Stimulated activated effector memory CD8-positive, alpha-beta T cell treated with anti-CD3 and anti-CD28 coated beads, Interleukin-12 subunit alpha, Interleukin-12 subunit beta, amount 100 ng/mL, for 72 hours (primary cell): Measurements from ENCODE around the gene JUN.

ENCODE experiments used
- ATAC-seq: fragments of 150-1000 bp; cut with Tn5 transposase; 2 replicates; pipeline ENCODE4 v1.10.0; 2021
- DNase-seq, 2 donors: peaks; one replicate each; pipeline ENCODE4 v3.0.0; 2021 to 2022; ENCODE audit warnings: low spot score in 2 of 2
- H3K27ac Mint-ChIP-seq: one replicate; pipeline ENCODE4 v1.8.0; 2022; ENCODE audit warnings: mild to moderate bottlenecking, mixed read lengths
- H3K36me3 Mint-ChIP-seq: one replicate; pipeline ENCODE4 v1.8.0; 2022; ENCODE audit warnings: mild to moderate bottlenecking, mixed read lengths
- H3K4me1 Mint-ChIP-seq: one replicate; pipeline ENCODE4 v1.8.0; 2022; ENCODE audit warnings: mixed read lengths
- H3K4me3 Mint-ChIP-seq: one replicate; pipeline ENCODE4 v1.8.0; 2022; ENCODE audit warnings: mild to moderate bottlenecking, mixed read lengths
- H3K9me3 Mint-ChIP-seq: one replicate; pipeline ENCODE4 v1.8.0; 2022; ENCODE audit warnings: mixed read lengths

JUN gene

GRCh38 chr1:58798910-58799442 lies 15.1 kb upstream of the JUN start:
- H3K27ac Mint-ChIP-seq: no peak overlapping the region
- peaks cover 17% of the 10 kb centered on the region for H3K4me1 Mint-ChIP-seq
- H3K4me3 Mint-ChIP-seq: no peak overlapping the region
- ATAC-seq (no peak), DNase-seq (no peak)
- no peaks in the 10 kb centered on the region for H3K9me3 Mint-ChIP-seq
- no peaks in the 10 kb centered on the region for H3K36me3 Mint-ChIP-seq

GRCh38 chr1:58796416-58796815 lies 12.6 kb upstream of the JUN start:
- Mint-ChIP-seq H3K36me3 (no peaks in the 10 kb centered on the region), H3K27ac (no peak overlapping the region), H3K9me3 (no peaks in the 10 kb centered on the region), H3K4me1 (peaks cover 23% of the 10 kb centered on the region), H3K4me3 (no peak overlapping the region)
- no peak for ATAC-seq
- DNase-seq: no peak

GRCh38 chr1:58794585-58794984 lies 10.7 kb upstream of the JUN start:
- H3K4me3 Mint-ChIP-seq: no peak overlapping the region
- H3K27ac Mint-ChIP-seq: no peak overlapping the region
- DNase-seq (no peak), ATAC-seq (no peak)
- peaks cover 19% of the 10 kb centered on the region for H3K4me1 Mint-ChIP-seq
- no peaks in the 10 kb centered on the region for H3K9me3 Mint-ChIP-seq
- H3K36me3 Mint-ChIP-seq: no peaks in the 10 kb centered on the region

- ATAC-seq (no peak), DNase-seq (no peak)
- Mint-ChIP-seq H3K27ac (no peak overlapping the region), H3K4me3 (no peak overlapping the region), H3K9me3 (peaks cover 5% of the 10 kb centered on the region), H3K4me1 (peaks cover 21% of the 10 kb centered on the region), H3K36me3 (no peaks in the 10 kb centered on the region)
Observed at GRCh38 chr1:58792846-58793245, 9.0 kb upstream of the JUN start.

GRCh38 chr1:58791106-58791505 lies 7.3 kb upstream of the JUN start:
- no peak overlapping the region for H3K27ac Mint-ChIP-seq
- no peak for DNase-seq
- H3K4me1 Mint-ChIP-seq: peaks cover 35% of the 10 kb centered on the region
- ATAC-seq: no peak
- no peaks in the 10 kb centered on the region for H3K36me3 Mint-ChIP-seq
- H3K9me3 Mint-ChIP-seq: peaks cover 5% of the 10 kb centered on the region
- no peak overlapping the region for H3K4me3 Mint-ChIP-seq

GRCh38 chr1:58789996-58790660 lies 6.3 kb upstream of the JUN start:
- Mint-ChIP-seq H3K36me3 (peaks cover 1% of the 10 kb centered on the region), H3K4me1 (peaks cover 35% of the 10 kb centered on the region), H3K4me3 (no peak overlapping the region), H3K27ac (no peak overlapping the region), H3K9me3 (peaks cover 5% of the 10 kb centered on the region)
- ATAC-seq: no peak
- DNase-seq: no peak

- H3K9me3 Mint-ChIP-seq: peaks cover 5% of the 10 kb centered on the region
- ATAC-seq (no peak), DNase-seq (no peak)
- no peak overlapping the region for H3K27ac Mint-ChIP-seq
- H3K4me1 Mint-ChIP-seq: peaks cover 27% of the 10 kb centered on the region
- H3K36me3 Mint-ChIP-seq: peaks cover 8% of the 10 kb centered on the region
- H3K4me3 Mint-ChIP-seq: no peak overlapping the region
Observed at GRCh38 chr1:58789322-58789856, 5.5 kb upstream of the JUN start.

GRCh38 chr1:58788259-58788658 lies 4.4 kb upstream of the JUN start:
- peaks cover 19% of the 10 kb centered on the region for H3K4me1 Mint-ChIP-seq
- peaks cover 20% of the 10 kb centered on the region for H3K36me3 Mint-ChIP-seq
- no peak overlapping the region for H3K27ac Mint-ChIP-seq
- H3K4me3 Mint-ChIP-seq: no peak overlapping the region
- H3K9me3 Mint-ChIP-seq: peaks cover 5% of the 10 kb centered on the region
- no peak for DNase-seq
- no peak for ATAC-seq

- H3K4me1 Mint-ChIP-seq: peaks cover 30% of the 10 kb centered on the region
- no peak for ATAC-seq
- H3K27ac Mint-ChIP-seq: no peak overlapping the region
- H3K4me3 Mint-ChIP-seq: no peak overlapping the region
- no peak for DNase-seq
- peaks cover 5% of the 10 kb centered on the region for H3K9me3 Mint-ChIP-seq
- H3K36me3 Mint-ChIP-seq: peaks cover 34% of the 10 kb centered on the region
Observed at GRCh38 chr1:58786927-58787245, 3.0 kb upstream of the JUN start.

GRCh38 chr1:58786184-58786926 lies 2.5 kb upstream of the JUN start:
- no peak overlapping the region for H3K27ac Mint-ChIP-seq
- H3K4me3 Mint-ChIP-seq: no peak overlapping the region
- peaks cover 5% of the 10 kb centered on the region for H3K9me3 Mint-ChIP-seq
- no peak for DNase-seq
- H3K4me1 Mint-ChIP-seq: peaks cover 33% of the 10 kb centered on the region
- H3K36me3 Mint-ChIP-seq: peaks cover 39% of the 10 kb centered on the region
- no peak for ATAC-seq

GRCh38 chr1:58785442-58786058 lies 1.7 kb upstream of the JUN start:
- peak overlapping the region; percentile 93 for H3K4me3 Mint-ChIP-seq
- peaks cover 37% of the 10 kb centered on the region for H3K4me1 Mint-ChIP-seq
- H3K27ac Mint-ChIP-seq: peak overlapping the region; percentile 96
- ATAC-seq (no peak), DNase-seq (peak; percentile 21 to 73)
- peaks cover 5% of the 10 kb centered on the region for H3K9me3 Mint-ChIP-seq
- peaks cover 47% of the 10 kb centered on the region for H3K36me3 Mint-ChIP-seq

GRCh38 chr1:58784758-58785441 lies 1.1 kb upstream of the JUN start:
- H3K36me3 Mint-ChIP-seq: peaks cover 53% of the 10 kb centered on the region
- DNase-seq: peak; percentile 61 to 90
- H3K27ac Mint-ChIP-seq: peak overlapping the region; percentile 96
- peaks cover 5% of the 10 kb centered on the region for H3K9me3 Mint-ChIP-seq
- peaks cover 43% of the 10 kb centered on the region for H3K4me1 Mint-ChIP-seq
- ATAC-seq: peak; percentile 15
- H3K4me3 Mint-ChIP-seq: peak overlapping the region; percentile 93

GRCh38 chr1:58783090-58783992 lies 506 bp downstream of the JUN start:
- DNase-seq (peak; percentile 40 to 85), ATAC-seq (peak; percentile 0)
- Mint-ChIP-seq H3K36me3 (peaks cover 56% of the 10 kb centered on the region), H3K9me3 (peaks cover 5% of the 10 kb centered on the region), H3K4me1 (peaks cover 42% of the 10 kb centered on the region), H3K27ac (peak overlapping the region; percentile 96), H3K4me3 (peak overlapping the region; percentile 93)
